SK-N-SH (cell line): ENCODE data around the gene SNX27.

Experiments
- CTCF ChIP-seq: fragments of 200-600 bp; sonication (generic); IDR thresholded peaks from 2 replicates; pipeline ENCODE4 v1.6.1; 2017; ENCODE audit warnings: antibody characterized with exemption, mild to moderate bottlenecking, moderate library complexity
- EP300 ChIP-seq, 2 experiments: IDR thresholded peaks; 2 replicates each; pipeline versions ENCODE4 v1.4.0 to v1.6.1; 2012; ENCODE audit warnings: borderline replicate concordance in 1 of 2, low read depth in 1 of 2, low read length in 1 of 2
- NFIC ChIP-seq: IDR thresholded peaks from 2 replicates; pipeline ENCODE4 v1.4.0; 2012; ENCODE audit warnings: borderline replicate concordance
- RAD21 ChIP-seq: IDR thresholded peaks from 2 replicates; pipeline ENCODE4 v1.6.1; 2012; ENCODE audit warnings: mild to moderate bottlenecking, low read length
- SIN3A ChIP-seq: IDR thresholded peaks from 2 replicates; pipeline ENCODE4 v1.6.1; 2012; ENCODE audit warnings: low read depth, mild to moderate bottlenecking, low read length, moderate library complexity, borderline replicate concordance
- TF ChIP-seq, protein P1 (sequence below): IDR thresholded peaks from 2 replicates; pipeline ENCODE4 v1.4.0; 2012; ENCODE audit warnings: low read depth

DNA sequence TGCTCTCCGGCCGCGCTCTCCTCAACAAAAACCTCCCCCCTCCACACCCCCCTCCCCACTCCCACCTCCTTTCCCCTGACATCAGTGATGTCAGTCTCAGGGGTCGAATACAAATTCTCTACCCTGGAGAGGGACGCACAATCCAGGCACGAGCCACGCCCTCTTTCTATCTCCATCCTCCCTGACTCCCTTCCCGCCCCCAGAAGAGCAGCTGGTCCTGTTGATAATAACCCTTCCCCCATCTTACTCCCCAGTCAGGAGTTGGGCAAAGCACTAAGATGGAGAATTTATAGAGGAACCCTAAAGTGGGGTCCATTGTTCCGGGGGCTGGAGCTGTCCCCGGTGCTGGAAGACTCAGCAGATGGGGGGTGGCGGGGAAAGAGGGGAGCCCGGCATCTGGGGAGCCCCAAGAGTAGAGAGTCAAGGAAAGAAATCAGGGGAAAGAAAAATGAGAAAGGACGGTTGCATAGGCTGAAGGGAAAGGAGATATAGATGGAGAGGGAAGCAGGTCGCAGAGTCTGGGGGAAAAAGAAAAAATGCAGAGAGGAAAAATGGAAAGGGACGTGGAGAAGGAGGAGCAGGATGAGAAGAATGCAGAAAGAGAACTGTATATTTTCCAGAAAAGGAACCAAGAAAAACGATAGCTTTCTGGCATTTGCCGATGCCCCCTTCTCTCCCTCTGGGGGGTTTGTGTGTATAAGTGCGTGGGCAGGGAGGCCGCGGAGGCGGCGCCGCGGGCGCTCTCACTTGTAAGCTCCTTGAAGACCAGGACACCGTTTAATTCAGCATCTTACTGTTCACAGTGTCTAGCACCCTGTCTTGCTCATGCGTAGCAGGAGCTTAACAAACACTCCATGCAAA lies 105.2 kb downstream of the SNX27 start, which contains the start of gene CELF3:
- TF ChIP-seq CTCF, result no peak
- TF ChIP-seq RAD21, result no peak
- no peak for TF ChIP-seq EP300 (IDR thresholded peaks at IDR 0.05; ENCODE audit: borderline replicate concordance in 1 of 2, low read depth in 1 of 2, low read length in 1 of 2)
- TF ChIP-seq, protein P1, sequence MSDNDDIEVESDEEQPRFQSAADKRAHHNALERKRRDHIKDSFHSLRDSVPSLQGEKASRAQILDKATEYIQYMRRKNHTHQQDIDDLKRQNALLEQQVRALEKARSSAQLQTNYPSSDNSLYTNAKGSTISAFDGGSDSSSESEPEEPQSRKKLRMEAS, result no peak
- no peak for TF ChIP-seq NFIC
- TF ChIP-seq SIN3A, result no peak
